Neural progenitor cell (in vitro differentiated cells): ENCODE data around the gene SERPINH1. TPM values are rescaled to one million over a fixed set of nuclear protein-coding genes. Genes with fewer than 3 reads are reported as not detected.

Experiments
- DNase-seq: peaks from one replicate; pipeline ENCODE4 v3.0.0-alpha.2; 2016; ENCODE audit warnings: low spot score
- H2AFZ ChIP-seq: fragments of 200-600 bp; sonication (generic); replicated peaks from 2 replicates; pipeline ENCODE4 v1.6.1; 2016; ENCODE audit warnings: antibody characterized with exemption
- H3F3A ChIP-seq: fragments of 200-600 bp; sonication (generic); 2 replicates; pipeline ENCODE4 v1.6.1; 2016; ENCODE audit warnings: antibody characterized with exemption, low read depth
- H3K27ac ChIP-seq: fragments of 200-600 bp; sonication (generic); 2 replicates; pipeline ENCODE4 v1.5.1; 2016; ENCODE audit warnings: mild to moderate bottlenecking
- H3K27me3 ChIP-seq: fragments of 200-600 bp; sonication (generic); 2 replicates; pipeline ENCODE4 v1.6.1; 2016; ENCODE audit warnings: mild to moderate bottlenecking, moderate library complexity
- H3K36me3 ChIP-seq: fragments of 200-600 bp; sonication (generic); 2 replicates; pipeline ENCODE4 v1.5.1; 2016
- H3K4me1 ChIP-seq: fragments of 200-600 bp; sonication (generic); 2 replicates; pipeline ENCODE4 v1.6.1; 2016; ENCODE audit warnings: mixed run types
- H3K4me2 ChIP-seq: fragments of 200-600 bp; sonication (generic); 2 replicates; pipeline ENCODE4 v1.6.1; 2016
- H3K4me3 ChIP-seq: fragments of 200-600 bp; sonication (generic); 2 replicates; pipeline ENCODE4 v1.5.1; 2016
- H3K79me2 ChIP-seq: fragments of 200-600 bp; sonication (generic); 2 replicates; pipeline ENCODE4 v1.6.1; 2016; ENCODE audit warnings: low read depth
- H3K9ac ChIP-seq: fragments of 200-600 bp; sonication (generic); 2 replicates; pipeline ENCODE4 v1.6.1; 2016
- H3K9me3 ChIP-seq: fragments of 200-600 bp; sonication (generic); 2 replicates; pipeline ENCODE4 v1.5.1; 2016; ENCODE audit warnings: low read depth
- H4K20me1 ChIP-seq: fragments of 200-600 bp; sonication (generic); 2 replicates; pipeline ENCODE4 v1.6.1; 2016; ENCODE audit warnings: low read depth
- H3K27ac Mint-ChIP-seq: 3 replicates; pipeline ENCODE4 v1.8.0; 2021; ENCODE audit warnings: mixed read lengths
- H3K27me3 Mint-ChIP-seq: 2 replicates; pipeline ENCODE4 v1.8.0; 2022; ENCODE audit warnings: low read depth, mild to moderate bottlenecking, inconsistent platforms, moderate library complexity, mixed read lengths; ENCODE audit not compliant: insufficient read depth
- H3K36me3 Mint-ChIP-seq: 3 replicates; pipeline ENCODE4 v1.8.0; 2021; ENCODE audit warnings: mixed read lengths
- H3K4me1 Mint-ChIP-seq: 3 replicates; pipeline ENCODE4 v1.8.0; 2021; ENCODE audit warnings: mixed read lengths
- H3K4me3 Mint-ChIP-seq: 3 replicates; pipeline ENCODE4 v1.8.0; 2021; ENCODE audit warnings: mild to moderate bottlenecking, moderate library complexity, mixed read lengths
- H3K9me3 Mint-ChIP-seq: 3 replicates; pipeline ENCODE4 v1.8.0; 2020; ENCODE audit warnings: mixed read lengths
- EZH2 ChIP-seq: fragments of 200-600 bp; sonication (generic); IDR thresholded peaks from 2 replicates; pipeline ENCODE4 v1.6.1; 2017; ENCODE audit warnings: antibody characterized with exemption, mild to moderate bottlenecking, moderate library complexity
- EZH2phosphoT487 ChIP-seq: fragments of 200-600 bp; sonication (generic); IDR thresholded peaks from 2 replicates; pipeline ENCODE4 v1.6.1; 2017; ENCODE audit warnings: antibody characterized with exemption
- total RNA-seq: library from RNA; depleted of rRNA; stranded (reverse); fragments of >200 nt; gene quantifications from 2 replicates; pipeline ENCODE4 v1.2.3, GENCODE V29; 2015; ENCODE audit warnings: low replicate concordance
- TF ChIP-seq, protein P1 (sequence below): fragments of 200-600 bp; sonication (generic); IDR thresholded peaks from 2 replicates; pipeline ENCODE4 v1.5.1; 2017; ENCODE audit warnings: antibody characterized with exemption, mild to moderate bottlenecking

SERPINH1 gene
- total RNA-seq, 1 donor from 2014 or later = 219 TPM

DNA sequence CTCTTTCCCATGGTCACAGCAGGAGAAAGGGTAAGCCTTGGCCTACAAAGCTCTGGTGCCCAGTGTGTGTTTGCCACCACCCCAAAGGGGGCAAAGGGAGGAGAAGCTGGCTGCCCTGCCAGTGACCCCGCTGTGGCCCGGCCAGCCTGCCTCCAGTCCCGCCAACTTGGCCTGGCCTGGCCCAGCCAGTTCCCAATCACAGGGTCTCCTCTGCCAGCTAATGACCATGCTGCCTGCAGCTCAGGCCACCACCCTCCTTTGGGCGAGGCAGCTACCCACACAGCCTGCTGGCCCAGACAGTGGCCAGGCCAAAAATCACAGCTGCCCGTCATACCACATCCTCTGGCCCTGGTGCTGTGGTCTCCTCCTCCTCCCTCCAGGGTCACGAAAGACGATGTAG is 41.4 kb upstream of the SERPINH1 start:
- H2AFZ ChIP-seq = no peak overlapping the region
- H3K9me3 ChIP-seq = no peaks in the 10 kb centered on the region
- H3K27ac Mint-ChIP-seq = no peak overlapping the region
- peaks cover 2% of the 10 kb centered on the region for H3K36me3 Mint-ChIP-seq
- H3K4me3 Mint-ChIP-seq = no peak overlapping the region
- peaks cover 6% of the 10 kb centered on the region for H3K9me3 Mint-ChIP-seq
- H3K9ac ChIP-seq = no peak overlapping the region
- H3K4me3 ChIP-seq = no peak overlapping the region
- no peak for TF ChIP-seq EZH2phosphoT487
- TF ChIP-seq, protein P1, sequence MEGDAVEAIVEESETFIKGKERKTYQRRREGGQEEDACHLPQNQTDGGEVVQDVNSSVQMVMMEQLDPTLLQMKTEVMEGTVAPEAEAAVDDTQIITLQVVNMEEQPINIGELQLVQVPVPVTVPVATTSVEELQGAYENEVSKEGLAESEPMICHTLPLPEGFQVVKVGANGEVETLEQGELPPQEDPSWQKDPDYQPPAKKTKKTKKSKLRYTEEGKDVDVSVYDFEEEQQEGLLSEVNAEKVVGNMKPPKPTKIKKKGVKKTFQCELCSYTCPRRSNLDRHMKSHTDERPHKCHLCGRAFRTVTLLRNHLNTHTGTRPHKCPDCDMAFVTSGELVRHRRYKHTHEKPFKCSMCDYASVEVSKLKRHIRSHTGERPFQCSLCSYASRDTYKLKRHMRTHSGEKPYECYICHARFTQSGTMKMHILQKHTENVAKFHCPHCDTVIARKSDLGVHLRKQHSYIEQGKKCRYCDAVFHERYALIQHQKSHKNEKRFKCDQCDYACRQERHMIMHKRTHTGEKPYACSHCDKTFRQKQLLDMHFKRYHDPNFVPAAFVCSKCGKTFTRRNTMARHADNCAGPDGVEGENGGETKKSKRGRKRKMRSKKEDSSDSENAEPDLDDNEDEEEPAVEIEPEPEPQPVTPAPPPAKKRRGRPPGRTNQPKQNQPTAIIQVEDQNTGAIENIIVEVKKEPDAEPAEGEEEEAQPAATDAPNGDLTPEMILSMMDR = no peak
- TF ChIP-seq EZH2 = no peak
- no peaks in the 10 kb centered on the region for H3K36me3 ChIP-seq
- H3K27ac ChIP-seq = no peak overlapping the region
- no peaks in the 10 kb centered on the region for H4K20me1 ChIP-seq
- H3F3A ChIP-seq = peaks cover 31% of the 10 kb centered on the region
- peaks cover 25% of the 10 kb centered on the region for H3K27me3 ChIP-seq
- peaks cover 64% of the 10 kb centered on the region for H3K4me1 Mint-ChIP-seq
- no peak overlapping the region for H3K4me2 ChIP-seq
- H3K79me2 ChIP-seq = peaks cover 16% of the 10 kb centered on the region
- DNase-seq = no peak
- H3K4me1 ChIP-seq = peaks cover 42% of the 10 kb centered on the region
- H3K27me3 Mint-ChIP-seq = peaks cover 29% of the 10 kb centered on the region

DNA sequence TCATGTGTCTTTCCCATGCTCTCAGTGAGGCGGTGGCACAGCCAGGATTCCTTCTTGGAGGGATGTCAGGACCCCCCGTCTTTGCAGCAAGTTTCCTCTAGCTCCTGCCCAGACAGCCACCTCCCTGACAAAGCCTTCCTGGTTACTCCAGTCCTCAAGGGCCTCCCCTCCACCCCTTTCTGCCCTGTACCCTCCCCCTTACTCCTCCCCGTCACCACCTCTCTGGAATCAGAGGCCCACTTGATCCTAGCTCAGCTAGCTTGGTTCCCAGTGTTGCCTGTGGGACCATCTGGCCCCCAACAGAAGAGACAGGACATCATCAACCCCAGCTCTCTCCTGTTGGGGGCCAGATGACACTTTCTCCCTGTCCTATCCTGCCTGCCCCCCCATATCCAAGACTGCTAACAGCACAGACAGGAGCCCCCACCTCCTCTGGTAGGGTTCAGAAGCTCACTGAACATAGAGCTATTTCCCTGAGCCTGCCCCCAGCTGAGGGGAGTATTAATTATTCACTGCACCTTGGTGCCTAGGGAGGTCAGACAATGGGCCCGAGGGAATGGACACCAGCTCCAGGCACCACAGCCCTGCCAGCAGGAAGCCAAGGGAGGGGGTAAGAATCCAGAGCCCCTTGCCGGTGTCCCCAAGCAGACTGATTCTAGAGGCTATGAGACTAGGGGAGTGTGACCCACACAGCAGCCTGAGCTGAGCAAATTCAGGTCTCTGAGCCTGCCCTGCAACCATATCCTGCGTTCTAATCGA is 39.6 kb upstream of the SERPINH1 start:
- Histone ChIP-seq H3K36me3 (no peaks in the 10 kb centered on the region), H3K27ac (no peak overlapping the region), H2AFZ (no peak overlapping the region), H3K27me3 (peaks cover 25% of the 10 kb centered on the region), H3K9ac (no peak overlapping the region), H3K4me1 (peaks cover 46% of the 10 kb centered on the region), H3F3A (peaks cover 31% of the 10 kb centered on the region), H3K4me2 (peak overlapping the region; percentile 49), H3K79me2 (peaks cover 29% of the 10 kb centered on the region), H3K4me3 (no peak overlapping the region), H3K9me3 (no peaks in the 10 kb centered on the region), H4K20me1 (no peaks in the 10 kb centered on the region)
- no peak for TF ChIP-seq EZH2
- TF ChIP-seq, protein P1 = no peak
- TF ChIP-seq EZH2phosphoT487 = no peak
- H3K9me3 Mint-ChIP-seq = no peaks in the 10 kb centered on the region
- H3K4me1 Mint-ChIP-seq = peaks cover 66% of the 10 kb centered on the region
- H3K27me3 Mint-ChIP-seq = peaks cover 33% of the 10 kb centered on the region
- no peak overlapping the region for H3K27ac Mint-ChIP-seq
- peak; percentile 23 for DNase-seq
- H3K36me3 Mint-ChIP-seq = no peaks in the 10 kb centered on the region
- no peak overlapping the region for H3K4me3 Mint-ChIP-seq

GRCh38 chr11:75523189-75523588 is 38.9 kb upstream of the SERPINH1 start:
- H3K36me3 Mint-ChIP-seq = no peaks in the 10 kb centered on the region
- Histone ChIP-seq H3K27me3 (peaks cover 25% of the 10 kb centered on the region), H2AFZ (no peak overlapping the region), H3K27ac (no peak overlapping the region), H3K4me3 (no peak overlapping the region), H3K4me1 (peaks cover 40% of the 10 kb centered on the region), H3K9me3 (no peaks in the 10 kb centered on the region), H3F3A (peaks cover 25% of the 10 kb centered on the region), H3K4me2 (peak overlapping the region; percentile 32), H3K9ac (no peak overlapping the region), H4K20me1 (no peaks in the 10 kb centered on the region), H3K79me2 (peaks cover 33% of the 10 kb centered on the region), H3K36me3 (no peaks in the 10 kb centered on the region)
- no peak for DNase-seq
- peaks cover 31% of the 10 kb centered on the region for H3K27me3 Mint-ChIP-seq
- H3K9me3 Mint-ChIP-seq = no peaks in the 10 kb centered on the region
- H3K4me3 Mint-ChIP-seq = peak overlapping the region; percentile 88
- TF ChIP-seq EZH2 = no peak
- TF ChIP-seq, protein P1 = no peak
- no peak for TF ChIP-seq EZH2phosphoT487
- H3K27ac Mint-ChIP-seq = no peak overlapping the region
- H3K4me1 Mint-ChIP-seq = peaks cover 64% of the 10 kb centered on the region
